Measurements from ENCODE around the gene ZNF536.

GRCh38 chr19:30391554-30392551, 19.7 kb downstream of the ZNF536 start:
- TF ChIP-seq CTCF (IDR thresholded peaks at IDR 0.05) = no peak
- TF ChIP-seq POLR2A (IDR thresholded peaks at IDR 0.05) = no peak
